ENCODE results near the gene MID1. TPM values are rescaled to one million over a fixed set of nuclear protein-coding genes. Genes with fewer than 3 reads are reported as not detected.

The MID1 gene
- total RNA-seq, 1 donor from 2014 or later = 13.9 TPM

DNA sequence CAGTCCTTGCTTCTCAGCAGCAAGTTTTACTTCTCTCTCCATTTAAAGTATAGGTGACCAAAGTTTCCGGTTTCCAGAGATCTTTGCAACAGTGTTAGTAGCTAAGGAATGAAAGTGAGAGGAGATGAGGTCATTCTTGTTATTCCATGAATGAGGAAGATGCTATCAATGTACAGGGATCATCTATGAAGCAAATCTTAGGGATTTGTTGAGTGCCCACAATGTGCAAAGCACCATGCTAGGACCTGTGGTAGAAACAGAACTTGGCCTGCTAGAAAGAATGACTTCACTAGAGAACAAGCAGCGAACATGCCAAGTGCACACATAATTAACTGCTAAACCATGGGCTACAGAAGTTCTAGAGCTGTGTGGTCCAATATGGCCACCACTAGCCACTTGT, 112.5 kb downstream of the MID1 start:
- Mint-ChIP-seq H3K4me3 (ENCODE audit: unreplicated experiment) (no peak overlapping the region), H3K9me3 (ENCODE audit: low read depth) (peaks cover 7% of the 10 kb centered on the region), H3K27me3 (ENCODE audit: low read depth) (no peaks in the 10 kb centered on the region), H3K27ac (ENCODE audit: unreplicated experiment) (no peak overlapping the region), H3K36me3 (ENCODE audit: low read depth) (no peaks in the 10 kb centered on the region), H3K4me1 (ENCODE audit: low read depth) (peaks cover 10% of the 10 kb centered on the region)
- TF ChIP-seq, protein P1, sequence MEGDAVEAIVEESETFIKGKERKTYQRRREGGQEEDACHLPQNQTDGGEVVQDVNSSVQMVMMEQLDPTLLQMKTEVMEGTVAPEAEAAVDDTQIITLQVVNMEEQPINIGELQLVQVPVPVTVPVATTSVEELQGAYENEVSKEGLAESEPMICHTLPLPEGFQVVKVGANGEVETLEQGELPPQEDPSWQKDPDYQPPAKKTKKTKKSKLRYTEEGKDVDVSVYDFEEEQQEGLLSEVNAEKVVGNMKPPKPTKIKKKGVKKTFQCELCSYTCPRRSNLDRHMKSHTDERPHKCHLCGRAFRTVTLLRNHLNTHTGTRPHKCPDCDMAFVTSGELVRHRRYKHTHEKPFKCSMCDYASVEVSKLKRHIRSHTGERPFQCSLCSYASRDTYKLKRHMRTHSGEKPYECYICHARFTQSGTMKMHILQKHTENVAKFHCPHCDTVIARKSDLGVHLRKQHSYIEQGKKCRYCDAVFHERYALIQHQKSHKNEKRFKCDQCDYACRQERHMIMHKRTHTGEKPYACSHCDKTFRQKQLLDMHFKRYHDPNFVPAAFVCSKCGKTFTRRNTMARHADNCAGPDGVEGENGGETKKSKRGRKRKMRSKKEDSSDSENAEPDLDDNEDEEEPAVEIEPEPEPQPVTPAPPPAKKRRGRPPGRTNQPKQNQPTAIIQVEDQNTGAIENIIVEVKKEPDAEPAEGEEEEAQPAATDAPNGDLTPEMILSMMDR (IDR thresholded peaks at IDR 0.05) = no peak
- DNase-seq (ENCODE audit: low spot score) = no peak

DNA sequence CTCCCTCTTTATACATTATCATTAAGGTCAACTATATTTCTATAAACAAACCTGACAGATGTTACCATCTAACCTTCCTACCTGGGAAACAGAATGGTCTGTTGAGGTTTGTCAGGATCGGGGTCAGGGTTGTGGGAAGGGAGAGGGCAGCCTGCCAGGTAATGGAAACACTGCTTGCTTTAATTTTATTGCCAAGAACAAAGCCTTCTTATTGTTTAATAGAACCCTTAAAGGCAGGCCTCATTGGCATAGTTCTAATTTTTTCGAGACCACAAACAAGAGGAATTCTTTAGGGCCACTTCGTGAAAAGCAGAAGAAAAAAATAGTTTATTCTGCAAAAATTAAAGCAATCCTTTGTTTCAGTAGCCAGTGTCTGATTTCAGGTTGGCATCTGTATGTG, 113.2 kb downstream of the MID1 start:
- Mint-ChIP-seq H3K27me3 (ENCODE audit: low read depth) (no peaks in the 10 kb centered on the region), H3K4me3 (ENCODE audit: unreplicated experiment) (no peak overlapping the region), H3K27ac (ENCODE audit: unreplicated experiment) (no peak overlapping the region), H3K36me3 (ENCODE audit: low read depth) (no peaks in the 10 kb centered on the region), H3K4me1 (ENCODE audit: low read depth) (peaks cover 5% of the 10 kb centered on the region), H3K9me3 (ENCODE audit: low read depth) (peaks cover 7% of the 10 kb centered on the region)
- TF ChIP-seq, protein P1 (IDR thresholded peaks at IDR 0.05) = no peak
- no peak for DNase-seq (ENCODE audit: low spot score)

DNA sequence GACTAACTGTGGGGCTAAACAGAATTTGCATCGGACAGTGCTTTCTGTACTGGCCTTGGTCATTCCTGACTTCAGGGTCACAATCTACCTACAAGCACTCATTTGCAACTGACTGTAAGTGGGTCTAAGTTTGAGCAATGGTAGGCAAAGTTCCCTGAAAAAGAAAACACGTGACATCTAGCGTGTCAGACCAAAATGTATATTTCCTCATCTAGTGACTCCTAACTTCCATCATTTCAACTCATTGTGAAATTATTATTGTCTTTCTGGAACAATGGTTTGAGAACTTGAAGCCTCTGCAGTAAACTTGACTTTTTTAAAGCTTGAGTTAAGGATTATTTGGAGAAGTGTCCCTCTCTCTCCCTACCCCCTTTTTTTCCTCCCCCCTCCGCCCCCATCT, 113.6 kb downstream of the MID1 start:
- TF ChIP-seq, protein P1 (IDR thresholded peaks at IDR 0.05) = no peak
- H3K36me3 Mint-ChIP-seq (ENCODE audit: low read depth) = no peaks in the 10 kb centered on the region
- peaks cover 5% of the 10 kb centered on the region for H3K9me3 Mint-ChIP-seq (ENCODE audit: low read depth)
- no peak overlapping the region for H3K4me3 Mint-ChIP-seq (ENCODE audit: unreplicated experiment)
- no peaks in the 10 kb centered on the region for H3K27me3 Mint-ChIP-seq (ENCODE audit: low read depth)
- peaks cover under 1% of the 10 kb centered on the region for H3K4me1 Mint-ChIP-seq (ENCODE audit: low read depth)
- no peak overlapping the region for H3K27ac Mint-ChIP-seq (ENCODE audit: unreplicated experiment)
- DNase-seq (ENCODE audit: low spot score) = no peak

DNA sequence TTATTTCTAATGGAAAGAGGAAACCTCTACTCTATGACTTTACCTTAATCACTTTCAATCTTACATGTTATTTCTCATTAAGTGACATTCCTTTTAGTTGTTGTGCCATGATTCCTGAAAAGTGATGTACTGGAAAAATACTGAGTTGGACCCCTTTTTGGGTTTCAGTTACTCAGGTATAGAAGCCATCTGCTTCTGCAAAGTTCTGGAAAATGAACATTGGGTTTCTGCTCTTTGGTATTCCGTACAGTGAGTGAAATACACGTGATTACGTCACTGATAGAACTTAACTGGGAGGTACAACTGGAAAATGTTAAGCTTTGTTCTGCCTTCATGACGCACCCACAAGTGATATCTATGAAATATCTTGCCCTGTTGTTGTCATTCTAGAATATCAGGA, 114.7 kb downstream of the MID1 start:
- Mint-ChIP-seq H3K9me3 (ENCODE audit: low read depth) (peaks cover 7% of the 10 kb centered on the region), H3K4me3 (ENCODE audit: unreplicated experiment) (no peak overlapping the region), H3K36me3 (ENCODE audit: low read depth) (no peaks in the 10 kb centered on the region), H3K27ac (ENCODE audit: unreplicated experiment) (no peak overlapping the region), H3K4me1 (ENCODE audit: low read depth) (no peaks in the 10 kb centered on the region), H3K27me3 (ENCODE audit: low read depth) (no peaks in the 10 kb centered on the region)
- TF ChIP-seq, protein P1 (IDR thresholded peaks at IDR 0.05) = no peak
- no peak for DNase-seq (ENCODE audit: low spot score)

DNA sequence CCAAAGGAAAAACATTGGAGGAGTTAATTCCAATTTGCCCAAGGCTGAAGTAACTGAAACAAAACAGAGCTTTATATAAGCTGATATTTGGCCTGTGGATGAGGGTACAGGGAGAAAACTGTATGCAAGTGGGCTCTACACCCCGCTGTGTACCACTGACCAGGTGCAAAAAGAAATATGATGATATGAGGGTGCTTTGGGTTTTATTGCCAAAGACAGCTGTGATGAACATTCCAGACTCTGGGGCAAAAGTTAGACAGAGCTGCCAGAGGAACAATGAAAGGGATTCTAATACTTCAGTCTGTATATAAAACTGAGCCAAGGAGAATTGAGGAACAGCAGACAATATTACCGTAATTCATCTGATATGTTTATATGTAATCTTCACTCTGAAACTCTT, 117.4 kb downstream of the MID1 start:
- no peaks in the 10 kb centered on the region for H3K4me1 Mint-ChIP-seq (ENCODE audit: low read depth)
- peaks cover 5% of the 10 kb centered on the region for H3K9me3 Mint-ChIP-seq (ENCODE audit: low read depth)
- TF ChIP-seq, protein P1 (IDR thresholded peaks at IDR 0.05) = no peak
- H3K4me3 Mint-ChIP-seq (ENCODE audit: unreplicated experiment) = no peak overlapping the region
- H3K27ac Mint-ChIP-seq (ENCODE audit: unreplicated experiment) = no peak overlapping the region
- H3K27me3 Mint-ChIP-seq (ENCODE audit: low read depth) = no peaks in the 10 kb centered on the region
- no peaks in the 10 kb centered on the region for H3K36me3 Mint-ChIP-seq (ENCODE audit: low read depth)
- DNase-seq (ENCODE audit: low spot score) = no peak

All from chondrocyte (in vitro differentiated cells).